ENCODE measurements around the gene ZNF451. TPM values are rescaled to one million over a fixed set of nuclear protein-coding genes. Genes with fewer than 3 reads are reported as not detected.

The ZNF451 gene
- total RNA-seq, 2 donors from 2014 or later = 58.1 to 72.5 TPM

- Histone ChIP-seq H3K36me3 (ENCODE audit: control insufficient read depth, insufficient read depth, low read length) (peaks cover 25% of the 10 kb centered on the region), H3K4me1 (ENCODE audit: control insufficient read depth, insufficient read depth, low read length) (no peaks in the 10 kb centered on the region), H3K27ac (ENCODE audit: low read depth, low read length) (no peak overlapping the region), H3K27me3 (ENCODE audit: control insufficient read depth, insufficient read depth, low read length, poor library complexity, severe bottlenecking) (no peaks in the 10 kb centered on the region), H3K4me3 (ENCODE audit: low read length) (no peak overlapping the region), H3K9ac (ENCODE audit: extremely low read depth, low read length, poor library complexity, severe bottlenecking) (no peak overlapping the region), H3K9me3 (ENCODE audit: control insufficient read depth, low read length) (no peaks in the 10 kb centered on the region)
- H3K4me3 Mint-ChIP-seq = no peak overlapping the region
- peaks cover 19% of the 10 kb centered on the region for H3K36me3 Mint-ChIP-seq (ENCODE audit: low read depth)
- no peaks in the 10 kb centered on the region for H3K9me3 Mint-ChIP-seq
- no peaks in the 10 kb centered on the region for H3K27me3 Mint-ChIP-seq (ENCODE audit: insufficient read depth)
- H3K27ac Mint-ChIP-seq = no peak overlapping the region
- no peaks in the 10 kb centered on the region for H3K4me1 Mint-ChIP-seq
- DNase-seq = no peak
- TF ChIP-seq CTCF (conservative IDR thresholded peaks at IDR 0.05) = no peak
Measured at GRCh38 chr6:57109880-57110279, 19.9 kb downstream of the ZNF451 start.

GRCh38 chr6:57113105-57113504 is 23.1 kb downstream of the ZNF451 start:
- no peak overlapping the region for H3K27ac ChIP-seq (ENCODE audit: low read depth, low read length)
- DNase-seq = no peak
- no peaks in the 10 kb centered on the region for H3K4me1 ChIP-seq (ENCODE audit: control insufficient read depth, insufficient read depth, low read length)
- peaks cover 7% of the 10 kb centered on the region for H3K4me1 Mint-ChIP-seq
- H3K27me3 ChIP-seq (ENCODE audit: control insufficient read depth, insufficient read depth, low read length, poor library complexity, severe bottlenecking) = no peaks in the 10 kb centered on the region
- peaks cover 10% of the 10 kb centered on the region for H3K36me3 ChIP-seq (ENCODE audit: control insufficient read depth, insufficient read depth, low read length)
- no peak overlapping the region for H3K9ac ChIP-seq (ENCODE audit: extremely low read depth, low read length, poor library complexity, severe bottlenecking)
- no peaks in the 10 kb centered on the region for H3K27me3 Mint-ChIP-seq (ENCODE audit: insufficient read depth)
- WGBS, 2 experiments (ENCODE audit: insufficient coverage in 1 of 2, insufficient read length in 1 of 2) = 93 to 95% methylated on average over 2 to 5 of the region's 6 CpGs
- H3K9me3 Mint-ChIP-seq = no peaks in the 10 kb centered on the region
- H3K4me3 Mint-ChIP-seq = no peak overlapping the region
- no peaks in the 10 kb centered on the region for H3K9me3 ChIP-seq (ENCODE audit: control insufficient read depth, low read length)
- no peak for TF ChIP-seq CTCF (conservative IDR thresholded peaks at IDR 0.05)
- no peak overlapping the region for H3K27ac Mint-ChIP-seq
- no peak overlapping the region for H3K4me3 ChIP-seq (ENCODE audit: low read length)
- peaks cover 7% of the 10 kb centered on the region for H3K36me3 Mint-ChIP-seq (ENCODE audit: low read depth)

GRCh38 chr6:57116776-57117175 is 26.8 kb downstream of the ZNF451 start:
- TF ChIP-seq CTCF (conservative IDR thresholded peaks at IDR 0.05) = no peak
- Mint-ChIP-seq H3K27ac (no peak overlapping the region), H3K36me3 (ENCODE audit: low read depth) (peaks cover 28% of the 10 kb centered on the region), H3K27me3 (ENCODE audit: insufficient read depth) (no peaks in the 10 kb centered on the region), H3K4me1 (peaks cover 7% of the 10 kb centered on the region), H3K9me3 (peaks cover 1% of the 10 kb centered on the region), H3K4me3 (no peak overlapping the region)
- DNase-seq = no peak
- Histone ChIP-seq H3K9me3 (ENCODE audit: control insufficient read depth, low read length) (no peaks in the 10 kb centered on the region), H3K27me3 (ENCODE audit: control insufficient read depth, insufficient read depth, low read length, poor library complexity, severe bottlenecking) (no peaks in the 10 kb centered on the region), H3K9ac (ENCODE audit: extremely low read depth, low read length, poor library complexity, severe bottlenecking) (no peak overlapping the region), H3K27ac (ENCODE audit: low read depth, low read length) (no peak overlapping the region), H3K4me3 (ENCODE audit: low read length) (no peak overlapping the region), H3K36me3 (ENCODE audit: control insufficient read depth, insufficient read depth, low read length) (peaks cover 7% of the 10 kb centered on the region), H3K4me1 (ENCODE audit: control insufficient read depth, insufficient read depth, low read length) (no peaks in the 10 kb centered on the region)
- 67% methylated on average over 1 of the region's 1 CpG; no CpG with 5 or more reads in 1 of the 2 experiments for WGBS, 2 experiments (ENCODE audit: insufficient coverage in 1 of 2, insufficient read length in 1 of 2)

All from endodermal cell (in vitro differentiated cells).